Liver (tissue), 9 donors: ENCODE data around the gene FAM117A. TPM values are rescaled to one million over a fixed set of nuclear protein-coding genes. Genes with fewer than 3 reads are reported as not detected.

Experiments
- DNase-seq: peaks from one replicate; pipeline ENCODE4 v3.0.0-alpha.2; 2017; ENCODE audit warnings: low spot score
- H3K27ac ChIP-seq, 2 donors: one replicate each; pipeline ENCODE4 v1.7.0; 2013; ENCODE audit warnings: inconsistent platforms in 2 of 2, low read length in 2 of 2, control low read depth in 1 of 2, low read depth in 1 of 2, mild to moderate bottlenecking in 1 of 2
- H3K27me3 ChIP-seq, 4 donors: one replicate each; pipeline versions ENCODE4 v1.6.1 to v1.7.0; 2013; ENCODE audit warnings: low read length in 3 of 4, inconsistent platforms in 1 of 4, mild to moderate bottlenecking in 1 of 4, moderate library complexity in 1 of 4; ENCODE audit not compliant: control insufficient read depth in 4 of 4, insufficient read depth in 4 of 4
- H3K36me3 ChIP-seq, 4 donors: one replicate each; pipeline versions ENCODE4 v1.6.1 to v1.7.0; 2013; ENCODE audit warnings: low read length in 3 of 4, mild to moderate bottlenecking in 3 of 4, low read depth in 1 of 4, moderate library complexity in 1 of 4; ENCODE audit not compliant: control insufficient read depth in 4 of 4, insufficient read depth in 3 of 4
- H3K4me1 ChIP-seq, 4 donors: one replicate each; pipeline versions ENCODE4 v1.6.1 to v1.7.0; 2013; ENCODE audit warnings: low read length in 3 of 4, mild to moderate bottlenecking in 3 of 4, moderate library complexity in 1 of 4; ENCODE audit not compliant: control insufficient read depth in 4 of 4, insufficient read depth in 4 of 4
- H3K4me3 ChIP-seq, 3 donors: one replicate each; pipeline versions ENCODE4 v1.6.1 to v1.7.0; 2013; ENCODE audit warnings: low read length in 3 of 3, control low read depth in 1 of 3, low read depth in 1 of 3, mild to moderate bottlenecking in 1 of 3
- H3K9ac ChIP-seq, 2 donors: one replicate each; pipeline ENCODE4 v1.7.0; 2013; ENCODE audit warnings: low read length in 2 of 2, mild to moderate bottlenecking in 2 of 2, moderate library complexity in 2 of 2, control low read depth in 1 of 2, low read depth in 1 of 2
- H3K9me3 ChIP-seq, 4 donors: one replicate each; pipeline versions ENCODE4 v1.6.1 to v1.7.0; 2013; ENCODE audit warnings: low read length in 3 of 4; ENCODE audit not compliant: control insufficient read depth in 4 of 4
- ATF3 ChIP-seq: IDR thresholded peaks from 2 replicates; pipeline ENCODE4 v1.6.1; 2016; ENCODE audit warnings: antibody characterized with exemption
- CTCF ChIP-seq: fragments of 150-350 bp; IDR thresholded peaks from 2 replicates; pipeline ENCODE4 v1.5.1; 2017; ENCODE audit warnings: improper control_type of control experiment, low read depth, low read length; ENCODE audit not compliant: missing input control
- EGR1 ChIP-seq, 2 donors: IDR thresholded peaks; 2 replicates each; pipeline ENCODE4 v1.6.1; 2016 to 2018; ENCODE audit warnings: antibody characterized with exemption in 2 of 2, low read depth in 2 of 2
- FOXA1 ChIP-seq: IDR thresholded peaks from 2 replicates; pipeline ENCODE4 v1.6.1; 2016; ENCODE audit warnings: antibody characterized with exemption
- FOXA2 ChIP-seq: IDR thresholded peaks from 2 replicates; pipeline ENCODE4 v1.6.1; 2016; ENCODE audit warnings: antibody characterized with exemption
- GABPA ChIP-seq, 2 donors: IDR thresholded peaks in 1 of 2; conservative IDR thresholded peaks in 1 of 2; 2 replicates each; pipeline ENCODE4 v1.6.1; 2016; ENCODE audit warnings: antibody characterized with exemption in 2 of 2, mild to moderate bottlenecking in 1 of 2, moderate library complexity in 1 of 2
- HNF4A ChIP-seq, 2 donors: conservative IDR thresholded peaks; 2 replicates each; pipeline ENCODE4 v1.6.1; 2016; ENCODE audit warnings: antibody characterized with exemption in 2 of 2, mild to moderate bottlenecking in 2 of 2
- JUND ChIP-seq, 2 donors: IDR thresholded peaks; 2 replicates each; pipeline ENCODE4 v1.6.1; 2016; ENCODE audit warnings: antibody characterized with exemption in 2 of 2
- NR2F2 ChIP-seq: IDR thresholded peaks from 2 replicates; pipeline ENCODE4 v1.6.1; 2016; ENCODE audit warnings: antibody characterized with exemption
- RAD21 ChIP-seq, 2 donors: IDR thresholded peaks; 2 replicates each; pipeline ENCODE4 v1.6.1; 2016; ENCODE audit warnings: antibody characterized with exemption in 2 of 2, mild to moderate bottlenecking in 2 of 2
- REST ChIP-seq: IDR thresholded peaks from 2 replicates; pipeline ENCODE4 v1.6.1; 2016; ENCODE audit warnings: antibody characterized with exemption, mild to moderate bottlenecking
- RXRA ChIP-seq, 2 donors: IDR thresholded peaks; 2 replicates each; pipeline ENCODE4 v1.6.1; 2017 to 2018; ENCODE audit warnings: antibody characterized with exemption in 2 of 2, mild to moderate bottlenecking in 1 of 2
- SP1 ChIP-seq: IDR thresholded peaks from 2 replicates; pipeline ENCODE4 v1.6.1; 2018; ENCODE audit warnings: antibody characterized with exemption, mild to moderate bottlenecking
- TAF1 ChIP-seq: conservative IDR thresholded peaks from 2 replicates; pipeline ENCODE4 v1.6.1; 2016; ENCODE audit warnings: antibody characterized with exemption, mild to moderate bottlenecking
- YY1 ChIP-seq: IDR thresholded peaks from 2 replicates; pipeline ENCODE4 v1.6.1; 2016; ENCODE audit warnings: antibody characterized with exemption, mild to moderate bottlenecking
- ZBTB33 ChIP-seq: IDR thresholded peaks from 2 replicates; pipeline ENCODE4 v1.6.1; 2016; ENCODE audit warnings: antibody characterized with exemption
- WGBS: extraction: QIAGEN DNeasy Blood & Tissue Kit; methylation state at CpG from one replicate; pipeline ENCODE4 v1.1.7; 2013; 5-methylcytosine and 5-hydroxymethylcytosine counted together
- polyA plus RNA-seq, 2 donors: library from polyadenylated mRNA; stranded (reverse) in 1 of 2; unstranded in 1 of 2; fragments of 200-250 nt in 1 of 2; fragments of >200 nt in 1 of 2; fragmentation: Nextera tagmentation in 1 of 2; extraction: Ambion mirVana in 1 of 2; gene quantifications; one replicate each; pipeline versions ENCODE4 v1.2.1 to v1.2.3, GENCODE V29; 2013 to 2015
- total RNA-seq, 2 donors: library from RNA; depleted of rRNA; stranded (reverse); fragments of >200 nt; gene quantifications; one replicate each; pipeline ENCODE4 v1.2.3, GENCODE V29; 2014
- donor health status: healthy.
- donor health status: healthy.
- donor health status: healthy.
- donor health status: healthy.
- donor health status: healthy.

Gene FAM117A
- total and polyA plus RNA-seq, 4 donors: 4.5 to 39.3 (median 5.5) TPM

GRCh38 chr17:49729069-49729468 lies 34.9 kb downstream of the FAM117A start:
- Histone ChIP-seq H3K27ac (no peak overlapping the region), H3K36me3 (peaks cover 0 to 2% (median 0%) of the 10 kb centered on the region in 4 donors), H3K9me3 (no peaks in the 10 kb centered on the region), H3K9ac (no peak overlapping the region), H3K27me3 (no peaks in the 10 kb centered on the region), H3K4me1 (peaks cover 2 to 17% (median 15%) of the 10 kb centered on the region in 4 donors), H3K4me3 (no peak overlapping the region)
- no peak for TF ChIP-seq JUND (IDR thresholded peaks at IDR 0.05)
- no peak for DNase-seq
- 89% methylated on average over 3 of the region's 3 CpGs for WGBS

- Histone ChIP-seq H3K27ac (no peak overlapping the region), H3K9ac (no peak overlapping the region), H3K4me1 (peaks cover 2 to 17% (median 15%) of the 10 kb centered on the region in 4 donors), H3K27me3 (no peaks in the 10 kb centered on the region), H3K4me3 (no peak overlapping the region), H3K9me3 (no peaks in the 10 kb centered on the region), H3K36me3 (peaks cover 0 to 2% (median 0%) of the 10 kb centered on the region in 4 donors)
- TF ChIP-seq JUND (IDR thresholded peaks at IDR 0.05) (no peak), REST (no peak), ZBTB33 (no peak), NR2F2 (no peak), CTCF (no peak), ATF3 (no peak), RAD21 (IDR thresholded peaks at IDR 0.05) (no peak), GABPA (IDR thresholded peaks at IDR 0.05 in 1 of 2, conservative IDR thresholded peaks at IDR 0.05 in 1 of 2) (no peak), SP1 (no peak), RXRA (IDR thresholded peaks at IDR 0.05) (no peak), YY1 (no peak), HNF4A (conservative IDR thresholded peaks at IDR 0.05) (no peak), TAF1 (no peak), FOXA1 (no peak), EGR1 (IDR thresholded peaks at IDR 0.05; ENCODE audit: low read depth in 2 of 2) (no peak), FOXA2 (no peak)
- WGBS: 80% methylated on average over 5 of the region's 5 CpGs
- DNase-seq: no peak
Observed at GRCh38 chr17:49728425-49728824, 35.5 kb downstream of the FAM117A start.
